GM23248 (cell line): Measurements from ENCODE around the gene INPP4A.

Experiments
- EZH2 ChIP-seq: fragments of 200-600 bp; sonication (generic); IDR thresholded peaks from 2 replicates; pipeline ENCODE4 v1.6.1; 2018; ENCODE audit warnings: antibody characterized with exemption, mild to moderate bottlenecking; ENCODE audit not compliant: insufficient read depth, poor library complexity, severe bottlenecking
- EZH2phosphoT487 ChIP-seq: fragments of 200-600 bp; sonication (generic); IDR thresholded peaks from 2 replicates; pipeline ENCODE4 v1.6.1; 2018; ENCODE audit warnings: antibody characterized with exemption, moderate library complexity, mild to moderate bottlenecking, low read depth; ENCODE audit not compliant: insufficient read depth

- TF ChIP-seq EZH2 (no peak), EZH2phosphoT487 (no peak)
These were observed 64.0 kb downstream of the INPP4A start for GRCh38 chr2:98508709-98509066.
